H1 (cell line): ENCODE results near the gene CSRP1. TPM values are rescaled to one million over a fixed set of nuclear protein-coding genes. Genes with fewer than 3 reads are reported as not detected.

ENCODE experiments used
- CTCF ChIA-PET: fragments of 300-600 bp; sonication (Branson Sonifier 250); formaldehyde crosslinking; loops from one replicate; lab custom pipeline; 2021; ENCODE audit not compliant: partially characterized antibody; lab: Charles Lee
- POLR2A ChIA-PET: fragments of 300-600 bp; sonication (Branson Sonifier 250); formaldehyde crosslinking; loops from one replicate; lab custom pipeline; 2021; ENCODE audit warnings: inconsistent platforms; ENCODE audit not compliant: partially characterized antibody; lab: Charles Lee
- DNase-seq, 2 experiments: peaks; one replicate each; pipeline versions ENCODE4 v3.0.0 to v3.0.0-alpha.2; 2010 to 2022; ENCODE audit warnings: low spot score in 2 of 2, low read depth in 1 of 2, mixed read lengths in 1 of 2
- FAIRE-seq: peaks from 2 replicates; lab custom pipeline; 2011; peaks lifted over from hg19 to GRCh38; lab: Jason Lieb, UNC
- H2AFZ ChIP-seq: 2 replicates; pipeline ENCODE4 v1.8.1; 2012; ENCODE audit warnings: low read length, inconsistent platforms
- H2AK5ac ChIP-seq: 2 replicates; pipeline ENCODE4 v1.6.1; 2013; ENCODE audit warnings: low read depth, low read length
- H2BK120ac ChIP-seq: replicated peaks from 2 replicates; pipeline ENCODE3; 2013; ENCODE audit warnings: low read depth, low read length, inconsistent platforms
- H2BK12ac ChIP-seq: 2 replicates; pipeline ENCODE4 v1.6.1; 2013; ENCODE audit warnings: low read depth, low read length
- H2BK15ac ChIP-seq: 2 replicates; pipeline ENCODE4 v1.6.1; 2013; ENCODE audit warnings: low read length
- H2BK20ac ChIP-seq: 2 replicates; pipeline ENCODE4 v1.6.1; 2013; ENCODE audit warnings: low read length
- H2BK5ac ChIP-seq: 2 replicates; pipeline ENCODE4 v1.6.1; 2013; ENCODE audit warnings: low read depth, low read length
- H3K14ac ChIP-seq: 2 replicates; pipeline ENCODE4 v1.6.1; 2013; ENCODE audit warnings: inconsistent platforms; ENCODE audit not compliant: insufficient read length
- H3K18ac ChIP-seq: 2 replicates; pipeline ENCODE4 v1.6.1; 2013; ENCODE audit warnings: low read length; ENCODE audit errors: extremely low read depth
- H3K23ac ChIP-seq: 2 replicates; pipeline ENCODE4 v1.6.1; 2013; ENCODE audit warnings: inconsistent platforms; ENCODE audit not compliant: insufficient read length
- H3K23me2 ChIP-seq: 2 replicates; pipeline ENCODE4 v1.6.1; 2013; ENCODE audit warnings: low read depth, low read length
- H3K27ac ChIP-seq: 2 replicates; pipeline ENCODE4 v1.6.1; 2011; ENCODE audit warnings: low read depth, low read length, inconsistent platforms
- H3K27me3 ChIP-seq, 4 experiments: replicated peaks in 1 of 4; 1 replicate in 1 of 4; 2 replicates in 3 of 4; pipeline versions ENCODE4 v1.6.1 to v1.8.1; 2011 to 2013; ENCODE audit warnings: low read length in 3 of 4, mild to moderate bottlenecking in 3 of 4, inconsistent platforms in 2 of 4, mixed read lengths in 2 of 4, moderate library complexity in 1 of 4; ENCODE audit not compliant: control insufficient read depth in 3 of 4, insufficient read depth in 3 of 4; ENCODE audit errors: extremely low read depth in 1 of 4
- H3K36me3 ChIP-seq, 4 experiments: 2 replicates each; pipeline versions ENCODE4 v1.6.1 to v1.8.1; 2011 to 2013; ENCODE audit warnings: mild to moderate bottlenecking in 4 of 4, low read length in 3 of 4, moderate library complexity in 2 of 4, control low read depth in 1 of 4, inconsistent platforms in 1 of 4; ENCODE audit not compliant: insufficient read depth in 4 of 4, control insufficient read depth in 2 of 4
- H3K4ac ChIP-seq: replicated peaks from 2 replicates; pipeline ENCODE3; 2013; ENCODE audit warnings: low read length, low read depth, mixed read lengths, inconsistent platforms; ENCODE audit not compliant: insufficient read length
- H3K4me1 ChIP-seq, 4 experiments: replicated peaks in 1 of 4; 1 replicate in 1 of 4; 2 replicates in 3 of 4; pipeline versions ENCODE4 v1.6.1 to v1.8.1; 2011 to 2013; ENCODE audit warnings: low read length in 3 of 4, inconsistent platforms in 2 of 4, mixed read lengths in 1 of 4; ENCODE audit not compliant: insufficient read depth in 4 of 4, control insufficient read depth in 3 of 4
- H3K4me2 ChIP-seq, 2 experiments: 2 replicates each; pipeline versions ENCODE4 v1.6.1 to v1.8.1; 2011 to 2013; ENCODE audit warnings: low read depth in 2 of 2, low read length in 2 of 2, control low read depth in 1 of 2, inconsistent platforms in 1 of 2, mild to moderate bottlenecking in 1 of 2; ENCODE audit not compliant: insufficient read depth in 1 of 2
- H3K4me3 ChIP-seq, 4 experiments: fragments of 200-600, 300-600 bp in 1 of 4; sonication (generic), shearing (Covaris generic), sonication (Bioruptor Twin) in 1 of 4; 2 replicates each; pipeline versions ENCODE4 v1.5.1 to v1.8.1; 2011 to 2016; ENCODE audit warnings: low read length in 4 of 4, low read depth in 3 of 4, control low read depth in 2 of 4, inconsistent platforms in 2 of 4, mild to moderate bottlenecking in 2 of 4, mixed read lengths in 1 of 4, moderate library complexity in 1 of 4; ENCODE audit not compliant: insufficient read depth in 2 of 4; ENCODE audit errors: extremely low read depth in 1 of 4
- H3K56ac ChIP-seq: replicated peaks from 2 replicates; pipeline ENCODE3; 2013; ENCODE audit warnings: low read depth, mild to moderate bottlenecking, mixed read lengths, low read length, inconsistent platforms; ENCODE audit not compliant: insufficient read length
- H3K79me1 ChIP-seq: 2 replicates; pipeline ENCODE4 v1.6.1; 2013; ENCODE audit warnings: low read depth, low read length, control low read depth
- H3K79me2 ChIP-seq, 2 experiments: 2 replicates each; pipeline versions ENCODE4 v1.6.1 to v1.8.1; 2012 to 2013; ENCODE audit warnings: low read length in 2 of 2, mild to moderate bottlenecking in 2 of 2, inconsistent platforms in 1 of 2; ENCODE audit not compliant: insufficient read depth in 2 of 2, control insufficient read depth in 1 of 2
- H3K9ac ChIP-seq, 4 experiments: replicated peaks in 1 of 4; 1 replicate in 1 of 4; 2 replicates in 3 of 4; pipeline versions ENCODE4 v1.6.1 to v1.8.1; 2011 to 2013; ENCODE audit warnings: low read depth in 3 of 4, low read length in 3 of 4, control low read depth in 2 of 4, mild to moderate bottlenecking in 2 of 4, moderate library complexity in 2 of 4, inconsistent platforms in 1 of 4; ENCODE audit errors: extremely low read depth in 1 of 4
- H3K9me3 ChIP-seq, 2 experiments: 2 replicates each; pipeline versions ENCODE4 v1.6.1 to v1.8.1; 2012 to 2013; ENCODE audit warnings: mild to moderate bottlenecking in 2 of 2, moderate library complexity in 2 of 2, control low read depth in 1 of 2, inconsistent platforms in 1 of 2, low read depth in 1 of 2, low read length in 1 of 2, mixed read lengths in 1 of 2; ENCODE audit not compliant: insufficient read depth in 2 of 2
- H4K20me1 ChIP-seq, 2 experiments: replicated peaks in 1 of 2; 2 replicates each; pipeline versions ENCODE3 to v1.8.1; 2011 to 2013; ENCODE audit warnings: inconsistent platforms in 2 of 2, low read length in 2 of 2, mild to moderate bottlenecking in 1 of 2; ENCODE audit not compliant: insufficient read depth in 2 of 2, control insufficient read depth in 1 of 2
- H4K5ac ChIP-seq: 2 replicates; pipeline ENCODE4 v1.6.1; 2013; ENCODE audit warnings: low read length, low read depth, mixed read lengths, inconsistent platforms; ENCODE audit not compliant: insufficient read length
- H4K8ac ChIP-seq: 2 replicates; pipeline ENCODE4 v1.8.0; 2013; ENCODE audit warnings: mild to moderate bottlenecking, moderate library complexity, low read length, inconsistent platforms; ENCODE audit not compliant: insufficient read depth; ENCODE audit errors: extremely low read depth
- H4K91ac ChIP-seq: replicated peaks from 2 replicates; pipeline ENCODE3; 2013; ENCODE audit warnings: low read length, mixed read lengths, inconsistent platforms; ENCODE audit not compliant: insufficient read length
- BACH1 ChIP-seq: IDR thresholded peaks from 2 replicates; pipeline ENCODE4 v1.6.1; 2012; ENCODE audit warnings: low read length, improper control_type of control experiment
- CBX5 ChIP-seq: fragments of 300-800, 300-1000 bp; sonication (generic); IDR thresholded peaks from 2 replicates; pipeline ENCODE4 v1.7.1; 2016; ENCODE audit warnings: antibody characterized with exemption, low read length, low read depth
- CTBP2 ChIP-seq: IDR thresholded peaks from 2 replicates; pipeline ENCODE4 v1.7.0; 2011; ENCODE audit warnings: borderline replicate concordance, mild to moderate bottlenecking, moderate library complexity, mixed read lengths, low read length; ENCODE audit not compliant: insufficient read depth, insufficient read length
- GABPA ChIP-seq: IDR thresholded peaks from 2 replicates; pipeline ENCODE4 v1.6.1; 2011; ENCODE audit warnings: mild to moderate bottlenecking, low read length, moderate library complexity, borderline replicate concordance; ENCODE audit not compliant: insufficient read depth
- HDAC2 ChIP-seq, 2 experiments: fragments of 300-600 bp in 1 of 2; sonication (generic) in 1 of 2; IDR thresholded peaks; 2 replicates each; pipeline ENCODE4 v1.6.1; 2011 to 2012; ENCODE audit warnings: low read depth in 2 of 2, low read length in 2 of 2, mild to moderate bottlenecking in 2 of 2, moderate library complexity in 2 of 2, borderline replicate concordance in 1 of 2, inconsistent platforms in 1 of 2
- KDM1A ChIP-seq: fragments of 200-600, 300-600 bp; sonication (generic); IDR thresholded peaks from 2 replicates; pipeline ENCODE4 v1.7.1; 2016; ENCODE audit warnings: mild to moderate bottlenecking, low read length, borderline replicate concordance
- PHF8 ChIP-seq: fragments of 200-600 bp; sonication (generic); conservative IDR thresholded peaks from 2 replicates; pipeline ENCODE4 v1.7.1; 2012; ENCODE audit warnings: low read depth, mild to moderate bottlenecking, inconsistent platforms, low read length, moderate library complexity
- POU5F1 ChIP-seq: IDR thresholded peaks from 2 replicates; pipeline ENCODE4 v1.6.1; 2011; ENCODE audit warnings: low read depth, mild to moderate bottlenecking, low read length, moderate library complexity
- RBBP5 ChIP-seq: IDR thresholded peaks from 2 replicates; pipeline ENCODE4 v1.7.1; 2012; ENCODE audit warnings: low read depth, mild to moderate bottlenecking, inconsistent platforms, low read length, moderate library complexity, borderline replicate concordance
- SIRT6 ChIP-seq: IDR thresholded peaks from one replicate; pipeline ENCODE4 v1.7.1; 2012; ENCODE audit warnings: low read length, inconsistent platforms
- SP2 ChIP-seq: IDR thresholded peaks from 2 replicates; pipeline ENCODE4 v1.6.1; 2012; ENCODE audit warnings: mild to moderate bottlenecking, low read length, inconsistent platforms
- TEAD4 ChIP-seq: IDR thresholded peaks from 2 replicates; pipeline ENCODE4 v1.6.1; 2012; ENCODE audit warnings: low read depth, low read length, inconsistent platforms, mixed read lengths
- WGBS, 2 experiments: shearing (Covaris generic) in 1 of 2; methylation state at CpG; one replicate each; pipeline versions ENCODE4 v1.1.6 to v1.1.7; 2013 to 2015; ENCODE audit warnings: low lambda C conversion rate in 2 of 2, mixed read lengths in 2 of 2, inconsistent platforms in 1 of 2, low coverage in 1 of 2, missing lambda C conversion rate in 1 of 2; ENCODE audit not compliant: insufficient replicate concordance in 2 of 2, insufficient coverage in 1 of 2, insufficient read length in 1 of 2; ENCODE audit errors: extremely low coverage in 1 of 2, missing lambda C conversion rate in 1 of 2; 5-methylcytosine and 5-hydroxymethylcytosine counted together
- polyA plus RNA-seq, 7 experiments: library from polyadenylated mRNA; depleted of rRNA in 3 of 7; stranded (reverse) in 5 of 7; unstranded in 2 of 7; fragments of >200 nt in 5 of 7; fragments of 200-250 nt in 2 of 7; gene quantifications; 1 replicate in 5 of 7; 2 replicates in 1 of 7; 4 replicates in 1 of 7; pipeline versions ENCODE4 v1.2.1 to v1.2.3, GENCODE V29; 2011 to 2013; ENCODE audit warnings: missing spikeins in 2 of 7, mixed read lengths in 2 of 7
- total RNA-seq: library from RNA; stranded (reverse); fragmentation: NEBNext Ultra II Directional; extraction: Animal tissue kit (Norgen Biotek cat#: 25700); gene quantifications from 2 replicates; pipeline ENCODE4 v1.2.1, GENCODE V29; 2021
- TF ChIP-seq, protein P1 (sequence below): IDR thresholded peaks from 2 replicates; pipeline ENCODE4 v1.6.1; 2011; ENCODE audit warnings: low read length, improper control_type of control experiment

The CSRP1 gene
- total and polyA plus RNA-seq, 2 of the 8 experiments (the other 6 are each of a cell fraction or from before 2014, with no cell fraction given) = 14.2 to 22.3 TPM

DNA sequence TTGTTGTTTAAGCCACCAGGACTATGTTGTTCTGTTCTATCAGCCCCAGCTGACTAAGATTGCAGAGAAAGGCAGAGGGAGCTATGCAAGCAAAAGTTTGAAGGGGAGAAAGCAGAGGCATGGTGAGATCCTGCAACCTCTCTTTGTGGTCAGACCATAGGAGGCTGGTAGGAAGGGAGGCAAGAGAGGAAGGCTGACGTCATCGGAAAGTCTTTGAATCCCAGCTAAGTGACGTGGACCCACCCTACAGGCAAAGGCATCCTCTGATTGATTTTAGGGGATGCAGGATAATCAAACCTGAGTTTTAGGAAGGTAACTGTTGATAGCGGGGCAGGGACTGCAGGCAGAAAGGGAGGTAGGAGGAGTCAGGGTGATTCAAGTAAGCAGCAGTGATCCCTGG lies 62.1 kb downstream of the CSRP1 start:
- 82% methylated on average over 4 of the region's 4 CpGs; no CpG with 5 or more reads in 1 of the 2 experiments for WGBS, 2 experiments
- TF ChIP-seq CBX5 (no peak), POU5F1 (no peak), RBBP5 (no peak), HDAC2 (IDR thresholded peaks at IDR 0.05; ENCODE audit: borderline replicate concordance in 1 of 2, low read depth in 2 of 2, low read length in 2 of 2) (no peak), CTBP2 (no peak), BACH1 (no peak), SIRT6 (no peak), SP2 (no peak), PHF8 (no peak), GABPA (no peak), KDM1A (no peak), TEAD4 (no peak)
- TF ChIP-seq, protein P1, sequence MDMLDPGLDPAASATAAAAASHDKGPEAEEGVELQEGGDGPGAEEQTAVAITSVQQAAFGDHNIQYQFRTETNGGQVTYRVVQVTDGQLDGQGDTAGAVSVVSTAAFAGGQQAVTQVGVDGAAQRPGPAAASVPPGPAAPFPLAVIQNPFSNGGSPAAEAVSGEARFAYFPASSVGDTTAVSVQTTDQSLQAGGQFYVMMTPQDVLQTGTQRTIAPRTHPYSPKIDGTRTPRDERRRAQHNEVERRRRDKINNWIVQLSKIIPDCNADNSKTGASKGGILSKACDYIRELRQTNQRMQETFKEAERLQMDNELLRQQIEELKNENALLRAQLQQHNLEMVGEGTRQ = no peak

More for the DNA sequence above, 62.1 kb downstream of the CSRP1 start:
- Histone ChIP-seq H2BK20ac (no peak overlapping the region; the same call in 1 of the 2 replicates), H2BK120ac (no peak overlapping the region), H3K27me3 (no peaks in the 10 kb centered on the region; a peak in 1 of 7 replicates), H3K18ac (no peak overlapping the region), H3K4ac (no peak overlapping the region), H3K4me3 (no peak overlapping the region), H3K14ac (no peak overlapping the region), H4K8ac (no peak overlapping the region), H3K9ac (no peak overlapping the region), H3K79me1 (no peaks in the 10 kb centered on the region), H3K27ac (no peak overlapping the region), H2BK5ac (no peak overlapping the region), H3K4me1 (peaks cover 4 to 15% (median 11%) of the 10 kb centered on the region in 4 experiments), H3K23ac (no peak overlapping the region), H2BK15ac (peak overlapping the region; percentile 25; the same call in 1 of the 2 replicates), H4K5ac (no peak overlapping the region), H3K23me2 (no peaks in the 10 kb centered on the region), H3K79me2 (no peaks in the 10 kb centered on the region), H2AK5ac (0 out of 2 replicates have a peak overlapping the region, but pooled peaks have one; percentile 48), H3K56ac (no peak overlapping the region), H2AFZ (no peak overlapping the region), H3K4me2 (no peak overlapping the region), H3K9me3 (no peaks in the 10 kb centered on the region), H4K20me1 (no peaks in the 10 kb centered on the region), H4K91ac (no peak overlapping the region), H3K36me3 (no peaks in the 10 kb centered on the region), H2BK12ac (no peak overlapping the region; the same call in 1 of the 2 replicates)
- DNase-seq (no peak), FAIRE-seq (no peak)
- ChIA-PET POLR2A (no interaction called here), CTCF (interaction anchor here (0.6 to 12.4 kb wide), 6 partner anchors 10 to 1103 kb away, joined by 3 to 171 read pairs (median 106); no protein-coding TSS in a partner anchor)
